Esophagus squamous epithelium (tissue), 5 donors: ENCODE measurements around the gene GEN1. TPM values are rescaled to one million over a fixed set of nuclear protein-coding genes. Genes with fewer than 3 reads are reported as not detected.

ENCODE experiments used
- DNase-seq: peaks from one replicate; lab custom pipeline; 2025; lab: John Stamatoyannopoulos, UW
- H3K27ac ChIP-seq, 4 donors: fragments of 200-600 bp; sonication (generic); one replicate each; pipeline ENCODE4 v1.5.1; 2016 to 2019; ENCODE audit warnings: mild to moderate bottlenecking in 1 of 4
- H3K27me3 ChIP-seq, 4 donors: fragments of 200-600 bp; sonication (generic); 1 replicate in 3 of 4; 2 replicates in 1 of 4; pipeline versions ENCODE4 v1.5.1 to v1.6.0; 2017 to 2021; ENCODE audit warnings: antibody characterized with exemption in 1 of 4
- H3K36me3 ChIP-seq, 3 donors: fragments of 200-600 bp; sonication (generic); one replicate each; pipeline ENCODE4 v1.5.1; 2016 to 2019
- H3K4me1 ChIP-seq, 3 donors: fragments of 200-600 bp; sonication (generic); one replicate each; pipeline ENCODE4 v1.5.1; 2017 to 2019
- H3K4me3 ChIP-seq, 4 donors: fragments of 200-600 bp; sonication (generic); 1 replicate in 3 of 4; 2 replicates in 1 of 4; pipeline ENCODE4 v1.5.1; 2016 to 2019; ENCODE audit warnings: mild to moderate bottlenecking in 2 of 4, moderate library complexity in 1 of 4
- H3K9me3 ChIP-seq, 3 donors: fragments of 200-600 bp; sonication (generic); one replicate each; pipeline ENCODE4 v1.5.1; 2016 to 2019
- CTCF ChIP-seq, 6 experiments: fragments of 450-650 bp in 4 of 6; fragments of 200-600 bp in 2 of 6; sonication (generic) in 2 of 6; IDR thresholded peaks; one replicate each; pipeline ENCODE4 v1.5.1; 2016 to 2019; ENCODE audit warnings: antibody characterized with exemption in 6 of 6, mild to moderate bottlenecking in 4 of 6, moderate library complexity in 4 of 6
- POLR2A ChIP-seq, 4 donors: fragments of 450-650 bp; IDR thresholded peaks; one replicate each; pipeline ENCODE4 v1.6.1; 2017; ENCODE audit warnings: antibody characterized with exemption in 4 of 4, mild to moderate bottlenecking in 4 of 4, moderate library complexity in 3 of 4
- WGBS, 2 donors: methylation state at CpG; one replicate each; pipeline ENCODE4 v1.1.5; 2018; 5-methylcytosine and 5-hydroxymethylcytosine counted together
- intact Hi-C: fragments of 100-400 bp; cut with DNase I; formaldehyde crosslinking; loops from one replicate; pipeline ENCODE4 v1.15.0; 2022
- total RNA-seq, 4 donors: library from RNA; depleted of rRNA; stranded (reverse); fragments of >200 nt; gene quantifications; one replicate each; pipeline ENCODE4 v1.1.0, GENCODE V29; 2016
- donor health status: DM: yes; HTN: yes; CAD: no.

GEN1 gene
- 10 to 100 TPM; 10.2 to 23.4 (median 18.9) TPM for total RNA-seq

- peak in 1 of 6 experiments; percentile 8 for TF ChIP-seq CTCF (IDR thresholded peaks at IDR 0.05)
- no peak for TF ChIP-seq POLR2A (IDR thresholded peaks at IDR 0.05)
- no peaks in the 10 kb centered on the region for H3K9me3 ChIP-seq
- intact Hi-C loops, result no loop called here
- H3K27ac ChIP-seq, result peak within 1 kb of the TSS; percentile 96 to 98 (median 96)
- peaks cover 0 to 82% (median 14%) of the 10 kb centered on the region in 3 donors for H3K4me1 ChIP-seq
- 0% methylated on average over 32 to 35 of the region's 76 CpGs for WGBS, 2 donors
- DNase-seq, result peak; percentile 69
- no peaks in the 10 kb centered on the region for H3K36me3 ChIP-seq
- no peaks in the 10 kb centered on the region for H3K27me3 ChIP-seq
- peak within 1 kb of the TSS; percentile 74 to 98 (median 87) for H3K4me3 ChIP-seq
These were observed at the start of gene GEN1, which contains the start of gene SMC6 for GRCh38 chr2:17753803-17754663. Gene GEN1 (plus strand): TSS chr2:17754138. CDS start chr2:17759944, 5,806 bp downstream. Gene SMC6 (minus strand): TSS chr2:17753810. CDS start chr2:17745946, 7,864 bp downstream.

- H3K36me3 ChIP-seq, result peaks cover 0 to 98% (median 9%) of the 10 kb centered on the region in 3 donors
- H3K27me3 ChIP-seq, result no peaks in the 10 kb centered on the region
- H3K27ac ChIP-seq, result no peak overlapping the region
- TF ChIP-seq POLR2A (IDR thresholded peaks at IDR 0.05), result no peak
- TF ChIP-seq CTCF (IDR thresholded peaks at IDR 0.05), result no peak
- 77 to 84% methylated on average over 4 of the region's 4 CpGs for WGBS, 2 donors
- no peak overlapping the region for H3K4me3 ChIP-seq
- no peaks in the 10 kb centered on the region for H3K4me1 ChIP-seq
- no peak for DNase-seq
- H3K9me3 ChIP-seq, result no peaks in the 10 kb centered on the region
- intact Hi-C loops, result no loop called here
These were observed 47.1 kb upstream of the GEN1 start for GRCh38 chr2:17706845-17707244.

GRCh38 chr2:17708501-17708900, 45.4 kb upstream of the GEN1 start:
- Histone ChIP-seq H3K9me3 (no peaks in the 10 kb centered on the region), H3K27me3 (no peaks in the 10 kb centered on the region), H3K27ac (no peak overlapping the region), H3K4me3 (no peak overlapping the region), H3K36me3 (peaks cover 0 to 98% (median 16%) of the 10 kb centered on the region in 3 donors), H3K4me1 (no peaks in the 10 kb centered on the region)
- intact Hi-C loops, result no loop called here
- DNase-seq, result no peak
- 93 to 94% methylated on average over 1 of the region's 1 CpG for WGBS, 2 donors
- TF ChIP-seq CTCF (IDR thresholded peaks at IDR 0.05) (no peak), POLR2A (IDR thresholded peaks at IDR 0.05) (no peak)

GRCh38 chr2:17709897-17710296, 44.0 kb upstream of the GEN1 start:
- H3K4me1 ChIP-seq, result no peaks in the 10 kb centered on the region
- no peak overlapping the region for H3K4me3 ChIP-seq
- intact Hi-C loops, result no loop called here
- H3K9me3 ChIP-seq, result no peaks in the 10 kb centered on the region
- TF ChIP-seq CTCF (IDR thresholded peaks at IDR 0.05) (no peak), POLR2A (IDR thresholded peaks at IDR 0.05) (no peak)
- H3K27ac ChIP-seq, result no peak overlapping the region
- WGBS, 2 donors, result 85 to 97% methylated on average over 2 of the region's 2 CpGs
- no peak for DNase-seq
- no peaks in the 10 kb centered on the region for H3K27me3 ChIP-seq
- peaks cover 7 to 98% (median 20%) of the 10 kb centered on the region in 3 donors for H3K36me3 ChIP-seq
